NCI-H128 (cell line): ENCODE measurements around the gene DSG2.

Source experiments
- DNase-seq: peaks from one replicate; lab custom pipeline; 2025; ENCODE audit not compliant: unreplicated experiment; lab: John Stamatoyannopoulos, UW

Gene DSG2

GRCh38 chr18:31586616-31587015 lies 88.6 kb downstream of the DSG2 start:
- DNase-seq, result no peak

DNA sequence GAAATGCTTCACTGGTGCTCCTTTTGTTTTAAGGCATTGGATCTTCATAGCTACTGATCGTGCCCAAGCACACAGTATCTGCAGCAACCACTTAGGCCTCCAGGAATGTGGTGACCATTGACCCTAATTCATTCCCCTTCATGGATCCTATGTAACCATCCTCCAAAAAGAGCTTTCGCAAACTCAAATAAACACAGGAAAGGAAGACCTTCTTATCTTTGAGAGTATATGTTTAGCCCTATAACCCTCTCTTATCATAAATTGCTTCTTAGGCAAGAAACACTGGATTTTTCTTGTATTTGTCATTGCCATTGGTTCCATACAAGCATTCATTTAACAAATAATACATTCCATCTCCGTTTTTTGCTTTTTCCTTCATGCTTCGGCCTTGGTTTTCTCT lies 89.6 kb downstream of the DSG2 start:
- no peak for DNase-seq

GRCh38 chr18:31590570-31590969 lies 92.6 kb downstream of the DSG2 start:
- DNase-seq, result no peak

GRCh38 chr18:31591113-31591512 lies 93.1 kb downstream of the DSG2 start:
- no peak for DNase-seq

DNA sequence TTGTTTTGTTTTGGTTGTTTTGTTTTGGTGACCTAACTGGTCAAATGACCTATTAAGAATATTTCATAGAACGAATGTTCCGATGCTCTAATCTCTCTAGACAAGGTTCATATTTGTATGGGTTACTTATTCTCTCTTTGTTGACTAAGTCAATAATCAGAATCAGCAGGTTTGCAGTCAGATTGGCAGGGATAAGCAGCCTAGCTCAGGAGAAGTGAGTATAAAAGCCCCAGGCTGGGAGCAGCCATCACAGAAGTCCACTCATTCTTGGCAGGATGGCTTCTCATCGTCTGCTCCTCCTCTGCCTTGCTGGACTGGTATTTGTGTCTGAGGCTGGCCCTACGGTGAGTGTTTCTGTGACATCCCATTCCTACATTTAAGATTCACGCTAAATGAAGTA lies 93.7 kb downstream of the DSG2 start, which contains the start of gene TTR:
TTR (plus strand) TSS at position 250 of the 400 bp plus-strand sequence; CDS start at position 276, 26 bp downstream.
- no peak for DNase-seq

- DNase-seq, result no peak
Observed at GRCh38 chr18:31592506-31593157, 94.7 kb downstream of the DSG2 start.

GRCh38 chr18:31595121-31595771 lies 97.3 kb downstream of the DSG2 start:
- DNase-seq, result no peak

DNA sequence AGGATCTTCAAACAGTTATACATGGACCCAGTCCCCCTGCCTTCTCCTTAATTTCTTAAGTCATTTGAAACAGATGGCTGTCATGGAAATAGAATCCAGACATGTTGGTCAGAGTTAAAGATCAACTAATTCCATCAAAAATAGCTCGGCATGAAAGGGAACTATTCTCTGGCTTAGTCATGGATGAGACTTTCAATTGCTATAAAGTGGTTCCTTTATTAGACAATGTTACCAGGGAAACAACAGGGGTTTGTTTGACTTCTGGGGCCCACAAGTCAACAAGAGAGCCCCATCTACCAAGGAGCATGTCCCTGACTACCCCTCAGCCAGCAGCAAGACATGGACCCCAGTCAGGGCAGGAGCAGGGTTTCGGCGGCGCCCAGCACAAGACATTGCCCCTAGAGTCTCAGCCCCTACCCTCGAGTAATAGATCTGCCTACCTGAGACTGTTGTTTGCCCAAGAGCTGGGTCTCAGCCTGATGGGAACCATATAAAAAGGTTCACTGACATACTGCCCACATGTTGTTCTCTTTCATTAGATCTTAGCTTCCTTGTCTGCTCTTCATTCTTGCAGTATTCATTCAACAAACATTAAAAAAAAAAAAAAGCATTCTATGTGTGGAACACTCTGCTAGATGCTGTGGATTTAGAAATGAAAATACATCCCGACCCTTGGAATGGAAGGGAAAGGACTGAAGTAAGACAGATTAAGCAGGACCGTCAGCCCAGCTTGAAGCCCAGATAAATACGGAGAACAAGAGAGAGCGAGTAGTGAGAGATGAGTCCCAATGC lies 98.3 kb downstream of the DSG2 start:
- DNase-seq, result no peak

- no peak for DNase-seq
Observed at GRCh38 chr18:31598021-31598805, 100.2 kb downstream of the DSG2 start.
